SIG-M5 treated with dmso at 0.1 percent for 504 hours (cell line): ENCODE data around the gene PAX5.

Experiments
- DNase-seq: peaks from one replicate; lab custom pipeline; 2025; ENCODE audit not compliant: unreplicated experiment; lab: John Stamatoyannopoulos, UW

The PAX5 gene

DNA sequence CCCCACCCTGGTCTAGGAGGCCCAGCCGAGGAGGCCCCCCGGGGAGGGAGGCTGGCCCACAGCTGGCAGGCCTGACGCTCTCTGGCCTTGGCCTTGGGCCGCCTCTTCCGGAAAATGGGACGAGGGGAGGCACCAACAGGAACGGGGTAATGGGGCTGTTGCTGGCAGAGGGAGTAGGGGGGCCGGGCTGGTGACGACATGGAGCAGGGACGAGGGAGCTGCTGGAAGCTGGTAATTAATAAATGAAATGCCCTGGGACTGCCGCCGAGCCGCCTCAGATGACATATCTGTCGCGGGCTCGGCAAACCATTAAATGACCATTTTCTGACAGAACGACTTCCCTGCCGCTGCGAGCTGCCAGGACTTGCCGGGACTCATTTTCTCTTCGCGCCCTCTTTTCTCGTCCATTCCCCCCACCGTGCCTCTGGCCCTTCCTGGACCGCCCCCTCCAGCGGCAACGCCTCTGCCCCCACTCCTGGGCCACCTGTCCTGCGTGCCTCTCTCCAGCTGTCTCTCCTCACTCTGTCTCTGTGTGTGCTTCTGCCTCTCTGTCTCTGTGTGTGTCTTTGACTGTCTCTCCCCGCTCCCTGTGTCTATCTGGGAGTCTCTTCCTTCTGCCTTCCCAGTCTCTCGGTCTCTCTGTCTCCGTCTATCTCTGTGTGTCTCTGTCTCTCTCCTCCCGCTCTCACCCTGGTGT lies 215.7 kb downstream of the PAX5 start:
- no peak for DNase-seq

DNA sequence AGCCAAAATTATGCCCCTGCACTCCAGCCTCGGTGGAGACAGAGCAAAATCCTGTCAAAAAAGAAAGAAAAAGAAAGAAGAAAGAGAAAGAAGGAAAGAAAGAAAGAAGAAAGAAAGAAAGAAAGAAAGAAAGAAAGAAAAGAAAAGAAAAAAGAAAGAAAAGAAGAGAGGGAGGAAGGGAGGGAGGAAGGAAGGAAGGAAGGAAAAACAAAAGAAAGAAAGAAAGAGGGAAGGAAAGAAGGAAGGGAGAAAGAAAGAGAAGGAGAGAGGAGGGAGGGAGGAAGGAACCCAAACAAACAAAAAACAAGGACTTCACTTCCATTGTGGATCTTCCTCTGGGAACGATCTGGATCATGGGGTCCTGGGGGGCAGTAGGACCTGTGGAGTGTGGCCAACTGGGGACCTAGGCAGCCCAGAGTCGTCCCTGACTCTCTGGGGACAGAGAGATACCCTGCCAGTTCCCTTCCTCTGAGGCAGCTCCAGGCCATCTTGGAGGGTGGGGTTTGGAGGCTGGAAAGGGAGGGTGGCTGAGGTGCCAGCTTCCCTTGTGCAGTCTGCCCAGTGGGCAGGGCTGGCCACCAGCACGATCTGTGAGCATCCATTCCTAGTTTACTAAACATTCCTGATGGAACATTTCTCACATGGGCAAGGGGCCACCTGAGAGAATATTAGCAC lies 216.8 kb downstream of the PAX5 start:
- no peak for DNase-seq

DNA sequence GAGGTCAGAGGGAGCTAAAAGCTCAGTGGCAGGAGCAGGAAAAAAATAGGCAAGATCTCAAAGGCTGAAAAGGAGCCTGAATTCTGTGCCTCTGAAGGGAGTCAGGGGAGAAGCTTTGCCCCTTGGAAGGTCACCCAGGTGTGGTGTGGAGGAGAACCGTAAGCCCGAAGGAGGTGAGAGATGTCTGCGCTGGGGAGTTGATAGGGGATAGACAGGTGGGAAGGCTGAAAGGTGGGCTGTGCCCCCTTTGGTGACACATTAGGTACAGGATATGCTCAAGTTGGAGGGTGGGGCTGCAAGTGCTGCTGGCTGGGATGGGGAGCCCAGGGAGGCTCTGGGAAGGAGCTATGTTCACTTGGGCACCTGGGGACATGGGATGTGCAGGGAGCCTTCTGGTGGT lies 217.7 kb downstream of the PAX5 start:
- DNase-seq: no peak

DNA sequence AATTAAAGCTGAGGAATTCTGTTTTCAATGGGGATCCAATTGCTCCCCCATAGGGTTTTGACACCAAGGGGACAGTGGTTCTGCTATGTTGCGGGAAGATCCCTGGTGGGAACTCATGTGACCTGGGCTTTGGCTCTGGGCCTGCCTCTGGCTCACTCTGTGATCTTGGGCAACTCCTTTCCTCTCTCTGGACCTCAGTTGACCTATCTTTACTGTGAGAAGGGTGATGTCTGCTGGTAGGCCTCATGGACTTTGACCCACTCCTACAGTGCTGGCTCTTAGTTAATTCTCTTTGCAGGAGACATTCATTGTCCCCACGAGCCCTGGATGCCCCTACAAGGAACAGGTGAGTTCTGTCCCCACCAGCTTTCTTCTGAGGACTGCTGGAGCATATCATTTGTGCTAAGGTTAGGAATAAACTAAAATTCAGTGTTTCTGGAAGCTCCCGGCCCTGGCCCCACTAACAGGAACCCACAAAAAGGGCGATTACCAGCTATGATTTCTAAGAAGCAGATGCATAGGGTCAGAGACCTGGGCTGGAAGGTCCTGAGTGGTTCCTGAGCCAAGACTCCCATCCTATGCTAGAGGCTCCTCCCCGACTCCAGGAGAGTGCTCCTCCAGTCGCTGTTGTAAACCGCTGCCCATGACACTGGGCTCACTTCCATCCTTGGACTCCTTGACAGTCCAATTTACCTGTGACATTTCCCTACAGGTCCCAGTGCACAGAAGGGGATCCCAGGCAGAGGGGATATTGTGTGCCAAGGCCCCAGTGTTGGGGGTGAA lies 218.3 kb downstream of the PAX5 start:
- DNase-seq: no peak

DNA sequence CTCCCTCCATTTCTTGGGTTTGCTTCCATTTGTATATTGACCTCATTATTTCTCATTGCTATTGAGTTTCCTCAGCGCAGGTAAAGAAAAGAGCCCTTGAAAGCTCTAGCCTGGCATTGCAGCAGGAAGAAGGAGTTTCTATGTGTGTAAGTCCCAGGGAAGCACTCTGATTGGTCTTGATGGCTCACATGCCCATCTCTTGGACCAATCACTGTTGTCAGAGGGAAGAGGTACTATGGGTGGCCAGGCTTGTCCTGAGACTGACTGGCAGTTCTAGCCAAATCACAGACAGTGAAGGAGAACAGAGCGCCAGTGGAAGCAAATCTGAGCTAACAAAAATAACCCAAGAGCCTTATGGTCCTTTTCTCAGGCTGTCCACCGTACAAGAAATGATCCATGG lies 219.0 kb downstream of the PAX5 start:
- no peak for DNase-seq

DNA sequence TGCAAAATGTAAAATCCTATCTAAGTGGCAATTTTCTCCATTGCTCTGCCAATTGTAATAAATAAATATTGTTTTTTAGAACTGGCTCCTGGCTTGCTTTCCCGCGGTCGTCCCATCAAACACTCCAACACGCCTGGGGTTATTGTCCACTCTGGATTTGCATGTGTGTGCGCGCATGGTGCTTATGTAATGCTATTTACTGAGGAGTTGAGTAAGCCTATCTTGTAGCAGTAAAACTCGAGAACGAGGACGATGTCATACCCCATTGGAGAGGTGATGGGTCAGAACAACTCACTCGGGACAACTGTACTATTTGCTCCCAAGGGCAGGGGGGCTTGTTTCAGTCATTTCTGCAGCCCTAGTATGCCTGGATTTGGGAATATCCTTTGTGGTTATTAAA lies 220.9 kb downstream of the PAX5 start:
- DNase-seq: no peak

DNA sequence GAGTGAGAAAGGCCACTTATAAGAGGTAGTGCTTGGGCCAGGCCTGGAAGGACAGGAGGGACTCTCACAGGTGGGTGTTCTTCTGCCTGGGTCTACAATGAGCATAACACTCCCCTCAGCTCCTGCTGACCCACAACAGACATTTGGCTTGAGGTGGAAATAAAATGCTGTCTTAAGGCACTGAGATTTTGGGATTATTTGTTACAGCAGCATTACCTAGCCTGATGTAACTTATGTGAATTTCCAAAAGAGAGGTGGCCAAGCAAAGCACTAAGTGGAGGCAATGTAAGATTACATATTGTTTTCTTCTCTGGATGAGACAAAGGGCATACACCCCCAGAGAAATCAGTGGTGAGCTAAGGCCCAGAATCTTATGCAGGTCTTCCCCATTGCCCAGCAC lies 221.5 kb downstream of the PAX5 start:
- no peak for DNase-seq

DNA sequence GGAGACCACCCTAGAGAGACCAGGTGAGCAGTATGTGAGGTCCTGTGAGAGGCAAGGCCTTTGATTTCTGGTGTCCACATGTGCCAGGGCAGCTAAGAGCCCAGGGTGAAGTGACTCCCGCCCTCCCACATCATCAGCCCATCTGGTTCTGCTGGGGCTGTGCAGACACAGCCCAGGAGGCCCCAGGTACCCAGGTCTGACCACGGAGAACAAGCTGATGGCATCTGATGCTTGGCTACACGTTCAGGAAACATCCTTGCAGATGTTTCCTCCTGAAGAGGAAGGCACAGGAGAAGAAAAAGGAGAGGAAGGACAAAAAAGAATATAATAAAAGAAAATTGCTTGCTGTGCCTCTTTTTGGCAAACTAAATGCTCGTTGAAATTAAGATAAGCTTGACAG lies 225.8 kb downstream of the PAX5 start:
- DNase-seq: no peak

DNA sequence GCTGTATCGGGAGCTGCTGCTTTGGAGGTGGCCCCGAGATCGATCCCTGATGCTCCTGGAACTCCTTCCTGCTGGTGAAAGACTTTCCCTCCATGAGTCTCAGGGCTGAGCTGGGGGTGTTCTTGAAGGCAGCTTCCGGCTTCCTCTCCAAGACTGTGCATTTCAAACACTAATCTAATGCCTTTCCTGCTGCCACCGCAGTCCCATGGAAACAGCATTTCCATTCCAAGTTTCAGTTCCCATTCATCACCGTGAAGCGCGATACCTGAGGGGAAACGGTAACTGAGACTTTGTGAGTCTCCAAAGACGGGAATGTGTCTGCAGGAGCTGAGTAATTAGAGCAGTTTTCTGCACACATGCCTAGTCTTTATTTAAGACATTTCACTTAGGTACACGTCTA lies 230.1 kb downstream of the PAX5 start:
- no peak for DNase-seq

DNA sequence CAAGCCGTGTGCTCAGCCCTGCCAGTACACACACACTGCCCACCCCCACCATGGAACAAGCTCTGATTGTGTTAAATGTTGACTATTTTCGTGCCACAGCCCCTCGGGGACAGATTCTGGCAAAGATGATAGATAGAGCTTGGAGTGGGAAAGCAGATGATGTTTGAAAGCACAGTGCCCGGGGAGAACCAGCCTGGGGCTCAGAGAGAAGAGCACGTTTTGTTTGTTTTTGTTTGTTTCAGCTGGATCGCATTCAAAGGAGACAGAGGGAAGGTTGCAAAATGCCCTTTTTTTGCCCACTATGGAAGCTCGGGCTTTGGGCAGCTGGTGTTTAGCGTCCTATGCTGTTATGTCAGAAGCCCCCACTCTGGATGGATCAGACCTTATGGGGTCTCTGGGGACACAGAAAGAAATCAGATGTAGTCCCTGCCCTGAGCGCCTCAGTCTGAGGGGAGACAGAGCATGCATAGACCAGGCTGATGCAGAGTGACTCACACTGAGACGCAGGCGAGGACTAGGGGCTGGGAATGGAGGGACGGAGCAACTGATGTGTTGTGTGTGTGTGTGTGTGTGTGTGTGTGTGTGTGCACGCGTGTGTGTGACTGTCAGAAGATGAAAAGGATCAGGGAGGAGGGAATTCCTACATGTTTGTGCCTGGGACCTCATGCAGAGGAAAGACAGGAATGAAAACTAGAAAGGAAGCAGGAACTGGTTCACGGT lies 231.7 kb downstream of the PAX5 start:
- no peak for DNase-seq

DNA sequence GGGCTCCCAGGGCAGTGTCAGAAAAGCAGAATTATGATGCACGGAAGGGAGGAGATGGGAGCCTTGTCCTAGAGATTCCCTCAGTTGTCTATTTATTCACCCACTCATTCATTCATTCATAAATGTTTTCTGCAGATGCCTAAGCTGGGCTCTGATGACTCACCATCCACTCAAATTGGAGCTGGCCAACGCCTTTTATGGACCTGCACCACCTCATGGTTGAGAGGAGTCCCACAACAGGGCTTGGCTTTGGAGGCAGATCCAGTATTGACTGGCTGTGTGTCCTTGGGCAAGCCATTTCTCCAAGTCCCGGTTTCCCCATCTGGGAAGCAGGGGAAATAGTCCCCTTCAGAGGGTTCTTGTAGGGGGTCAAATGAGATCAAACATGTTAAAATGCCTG lies 233.6 kb downstream of the PAX5 start:
- no peak for DNase-seq

DNA sequence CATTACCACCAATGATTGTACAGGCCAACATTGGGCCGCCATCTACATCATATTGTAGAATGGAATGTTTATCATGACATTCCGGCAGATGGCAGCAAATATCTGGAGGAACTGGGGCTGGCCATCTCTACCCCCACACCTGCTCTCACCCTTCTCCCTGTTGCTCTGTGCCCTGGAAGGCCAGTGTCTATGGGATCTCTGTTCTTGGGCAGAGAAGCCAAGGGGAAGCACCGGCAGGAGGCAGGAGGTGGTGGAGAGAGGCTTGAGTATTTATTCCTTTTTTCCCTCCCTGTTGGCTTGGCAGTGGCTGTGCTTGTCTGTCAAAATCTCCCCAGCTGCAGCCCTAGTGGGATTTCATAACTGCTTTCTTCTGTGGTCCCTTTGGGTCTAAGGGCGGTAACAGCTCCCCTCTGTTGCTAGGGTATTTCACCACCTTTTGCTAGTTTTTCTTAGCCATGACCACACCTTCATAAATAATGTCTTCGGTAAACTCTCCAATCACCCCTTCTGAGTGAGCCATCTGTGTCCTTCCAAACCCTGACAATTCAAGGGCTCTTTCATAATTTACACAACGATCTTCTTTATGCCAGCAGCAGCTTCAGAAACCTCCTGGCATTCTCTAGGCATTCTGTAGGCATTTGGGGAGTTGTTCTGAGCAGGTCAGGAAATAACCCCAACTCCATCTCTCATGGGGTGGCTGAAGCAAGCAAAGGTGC lies 235.6 kb downstream of the PAX5 start:
- peak; percentile 8 for DNase-seq

DNA sequence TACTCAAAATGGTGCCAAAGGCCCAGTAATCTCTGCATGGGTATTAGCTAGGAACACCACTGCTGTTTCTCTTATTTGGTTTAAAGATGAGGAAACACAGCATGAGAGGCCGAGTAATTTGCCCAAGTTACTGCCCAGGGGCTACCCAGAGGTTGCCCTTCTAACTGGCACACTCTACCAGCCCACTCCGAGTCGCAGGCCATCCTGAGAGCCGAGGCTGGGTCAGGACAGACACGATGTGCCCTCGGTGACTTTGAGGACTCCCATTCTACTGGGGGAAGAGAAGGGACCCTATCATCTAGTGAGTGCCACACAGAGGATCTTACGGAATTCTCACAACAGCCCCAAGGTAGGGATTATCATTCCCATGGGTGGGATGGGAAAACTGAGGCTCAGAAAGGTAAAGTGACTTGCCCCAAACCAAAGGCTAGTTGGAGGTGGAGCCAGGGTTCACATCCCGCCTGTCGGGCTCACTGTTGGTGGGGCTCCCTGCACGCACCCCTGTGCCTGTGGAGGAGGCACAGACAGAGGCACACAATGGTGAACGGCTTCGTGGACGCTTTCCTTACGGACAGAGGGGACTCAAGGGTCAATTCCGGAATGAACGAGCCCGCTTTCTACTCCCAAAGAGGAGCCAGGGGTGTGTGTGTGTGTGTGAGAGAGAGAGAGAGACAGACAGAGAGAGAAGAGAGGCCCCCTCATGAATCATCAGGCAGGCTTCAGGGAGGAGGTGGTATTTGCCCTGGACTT lies 236.4 kb downstream of the PAX5 start:
- DNase-seq: no peak

DNA sequence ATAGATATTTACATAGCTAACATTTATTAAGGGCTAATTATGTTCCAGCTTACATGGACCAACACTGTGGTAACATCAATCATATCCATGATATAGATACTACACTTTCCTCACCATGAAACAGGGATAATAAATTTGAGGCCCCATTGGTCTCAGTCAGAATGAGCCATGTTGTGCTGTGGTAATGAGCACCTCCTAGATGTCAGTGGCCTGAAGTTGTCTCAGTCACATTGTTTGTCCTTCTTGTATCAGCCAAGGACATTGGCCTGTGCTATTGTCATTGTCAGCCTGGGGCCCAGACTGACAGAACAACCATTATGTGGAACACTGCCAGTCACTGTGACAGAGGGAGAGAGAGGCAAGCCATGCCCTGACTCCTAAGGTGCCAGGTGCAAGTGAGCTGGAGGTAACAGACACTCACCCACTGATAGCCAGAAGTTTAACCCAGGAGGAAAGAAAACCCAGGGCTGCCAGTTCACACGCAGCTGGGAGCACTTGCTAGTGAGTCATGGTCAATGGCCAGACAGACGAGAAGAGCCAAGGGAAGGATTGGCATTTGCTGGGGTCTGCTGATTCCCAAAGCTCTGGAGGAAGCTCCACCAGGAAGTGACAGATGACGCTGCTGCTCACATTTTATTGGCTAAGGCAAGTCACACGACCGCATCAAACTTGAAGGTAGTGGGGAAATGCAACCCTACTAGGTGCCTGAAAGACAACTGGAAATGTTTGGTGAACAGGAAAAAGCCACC lies 237.2 kb downstream of the PAX5 start:
- no peak for DNase-seq

DNA sequence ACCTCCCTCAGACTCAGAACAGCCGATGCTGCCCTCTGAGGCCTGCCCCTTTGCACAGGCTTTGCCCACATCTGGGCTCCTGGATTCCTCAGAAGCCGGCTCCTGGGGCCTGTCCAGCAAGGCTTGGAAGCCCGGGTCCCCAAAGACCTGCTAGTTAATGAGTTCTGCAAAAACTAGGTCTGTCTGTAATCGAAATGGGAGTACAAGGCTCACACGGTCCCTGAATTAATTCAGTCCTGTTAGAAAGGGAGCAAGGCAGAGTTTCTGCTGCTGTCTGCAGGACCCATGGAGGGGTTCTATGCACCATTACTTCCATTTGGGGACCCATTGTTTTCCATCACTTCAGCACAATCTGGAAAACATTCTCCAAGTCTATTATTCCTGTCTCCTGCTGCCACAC lies 239.6 kb downstream of the PAX5 start:
- DNase-seq: no peak

DNA sequence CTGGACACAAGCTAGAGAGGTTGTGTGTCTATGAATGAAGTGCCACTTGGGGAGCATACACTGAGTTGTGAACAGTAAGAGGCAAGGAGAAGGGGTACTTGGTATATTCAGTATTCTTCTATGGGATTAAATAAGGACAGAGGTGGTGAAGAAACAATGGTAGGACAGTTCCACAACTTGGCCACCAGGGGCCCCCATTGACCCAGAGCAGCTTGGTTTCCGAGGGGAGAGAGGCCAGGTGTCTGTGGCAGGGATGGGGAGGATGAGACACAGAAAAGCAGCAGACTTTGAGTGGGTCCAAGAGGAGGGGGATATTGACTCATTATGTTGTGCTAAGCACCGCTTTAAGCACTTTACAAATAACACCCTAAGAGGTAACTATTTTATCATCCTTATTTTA lies 240.8 kb downstream of the PAX5 start:
- DNase-seq: no peak

DNA sequence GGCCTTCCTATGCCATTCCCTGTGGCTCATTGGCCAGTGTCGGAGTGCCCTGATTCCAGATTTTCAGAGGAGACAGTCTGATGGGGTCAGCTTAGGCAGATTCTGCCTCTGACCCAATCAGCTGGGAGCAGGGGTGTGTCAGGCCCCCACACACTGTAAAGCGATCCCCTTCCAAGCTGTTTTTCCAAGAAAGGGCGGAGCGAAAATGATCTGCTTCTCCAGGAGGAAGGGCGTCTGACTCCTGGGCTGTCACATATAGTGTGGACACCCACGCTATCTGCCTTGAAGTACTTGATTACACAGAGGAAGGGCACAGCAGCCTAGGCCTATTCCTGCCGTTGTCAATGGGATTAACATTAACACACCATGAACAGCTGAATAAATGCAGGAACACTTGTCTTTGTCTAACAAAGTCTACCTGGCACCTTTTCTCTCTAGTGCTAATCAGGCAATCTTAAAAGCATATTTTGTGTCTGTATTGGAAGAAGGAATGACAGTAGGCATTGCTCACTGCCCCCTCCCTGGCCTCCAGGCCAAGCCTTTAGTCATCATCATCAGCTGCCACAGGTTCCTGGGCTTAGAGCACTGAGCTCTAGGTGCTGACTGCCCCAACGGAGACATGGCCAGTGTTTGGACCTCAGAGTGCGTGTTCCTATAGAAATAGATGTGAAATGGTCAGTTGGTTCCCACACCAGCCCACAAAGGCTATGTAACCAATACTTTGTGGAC lies 242.7 kb downstream of the PAX5 start:
- no peak for DNase-seq

DNA sequence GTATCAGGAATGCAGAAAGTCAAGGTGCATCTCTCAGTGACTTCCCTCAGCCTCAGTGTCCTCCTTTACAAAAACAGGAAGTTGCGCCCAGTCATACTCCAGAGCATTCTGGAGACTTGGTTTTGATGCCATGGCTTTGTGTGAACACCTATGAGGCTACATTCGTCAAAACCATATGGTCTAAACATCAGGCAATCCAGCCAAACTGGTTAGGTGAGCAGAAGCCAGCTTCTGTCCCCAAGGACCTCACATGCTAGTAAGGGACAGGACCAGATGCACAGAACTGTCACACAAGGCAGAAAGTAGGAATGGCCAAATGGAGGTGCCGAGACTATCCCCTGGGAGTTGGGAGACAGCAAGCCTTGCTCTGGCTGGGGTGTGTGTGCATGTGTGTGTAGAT lies 244.2 kb downstream of the PAX5 start:
- no peak for DNase-seq

DNA sequence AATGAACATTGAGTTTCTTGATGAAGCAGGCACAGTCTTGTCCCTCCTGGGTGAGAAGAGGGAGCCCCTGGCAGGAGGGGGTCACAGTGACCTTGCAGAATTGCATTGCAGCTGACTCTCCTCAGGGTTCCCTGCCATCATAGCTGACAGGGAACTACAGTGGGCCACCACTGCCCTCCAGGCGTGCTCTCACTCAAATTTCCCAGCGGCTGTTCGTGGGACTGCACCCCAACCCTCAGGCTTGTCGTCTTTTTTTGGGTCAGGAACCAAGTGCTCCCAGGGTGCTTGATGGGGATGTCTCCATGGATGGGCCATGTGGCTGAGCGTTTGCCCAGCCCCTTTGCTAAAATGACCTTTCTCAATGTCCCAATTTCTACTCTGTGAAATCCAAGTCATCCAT lies 245.5 kb downstream of the PAX5 start:
- DNase-seq: no peak
